GM10266 (cell line): ENCODE data around the gene HMX1.

ENCODE experiments used
- DNase-seq: peaks from one replicate; pipeline ENCODE4 v3.0.0; 2012; ENCODE audit errors: extremely low spot score
- CTCF ChIP-seq: IDR thresholded peaks from 2 replicates; pipeline ENCODE4 v1.5.1; 2012; ENCODE audit warnings: mild to moderate bottlenecking, low read depth; ENCODE audit not compliant: control insufficient read depth, insufficient read depth; ENCODE audit errors: missing control alignments

HMX1 gene

DNA sequence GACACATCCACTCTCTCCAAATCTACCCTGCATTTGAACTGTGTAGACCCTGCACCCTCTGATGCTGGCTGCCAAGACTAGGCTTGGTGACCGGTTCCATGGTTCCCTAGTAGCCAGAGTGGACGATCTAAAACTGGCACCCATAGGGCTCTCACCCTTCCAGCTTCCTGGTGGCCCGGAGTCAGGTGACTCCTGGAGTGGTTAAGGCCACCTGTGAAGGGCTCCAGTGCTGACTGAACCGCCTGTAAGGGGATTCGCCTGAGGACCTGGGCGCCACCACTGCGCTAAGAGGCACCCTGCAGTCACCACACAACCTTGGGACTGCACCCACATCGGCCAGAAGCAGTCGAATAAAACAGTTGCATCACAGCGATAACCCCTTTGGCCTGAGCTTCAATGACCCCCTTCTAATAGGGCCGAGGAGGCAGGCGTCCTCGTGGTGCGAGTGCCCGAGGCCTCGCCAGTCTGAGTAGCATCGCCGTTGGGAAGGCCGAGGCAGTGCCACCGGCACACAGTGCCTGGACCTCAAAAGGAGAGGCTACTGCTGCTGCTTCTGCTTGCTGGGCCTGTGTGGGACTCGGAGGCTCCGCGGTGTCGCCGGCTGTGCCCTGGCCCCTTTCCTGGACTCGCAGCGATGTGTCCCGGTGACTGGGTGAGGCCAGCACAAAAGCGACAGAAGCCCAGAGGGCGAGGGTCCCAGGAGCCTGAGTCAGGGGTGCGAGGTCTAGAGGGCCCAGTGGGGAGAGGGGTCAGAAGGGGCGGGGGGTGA is 6.5 kb downstream of the HMX1 start:
- TF ChIP-seq CTCF = no peak
- no peak for DNase-seq

DNA sequence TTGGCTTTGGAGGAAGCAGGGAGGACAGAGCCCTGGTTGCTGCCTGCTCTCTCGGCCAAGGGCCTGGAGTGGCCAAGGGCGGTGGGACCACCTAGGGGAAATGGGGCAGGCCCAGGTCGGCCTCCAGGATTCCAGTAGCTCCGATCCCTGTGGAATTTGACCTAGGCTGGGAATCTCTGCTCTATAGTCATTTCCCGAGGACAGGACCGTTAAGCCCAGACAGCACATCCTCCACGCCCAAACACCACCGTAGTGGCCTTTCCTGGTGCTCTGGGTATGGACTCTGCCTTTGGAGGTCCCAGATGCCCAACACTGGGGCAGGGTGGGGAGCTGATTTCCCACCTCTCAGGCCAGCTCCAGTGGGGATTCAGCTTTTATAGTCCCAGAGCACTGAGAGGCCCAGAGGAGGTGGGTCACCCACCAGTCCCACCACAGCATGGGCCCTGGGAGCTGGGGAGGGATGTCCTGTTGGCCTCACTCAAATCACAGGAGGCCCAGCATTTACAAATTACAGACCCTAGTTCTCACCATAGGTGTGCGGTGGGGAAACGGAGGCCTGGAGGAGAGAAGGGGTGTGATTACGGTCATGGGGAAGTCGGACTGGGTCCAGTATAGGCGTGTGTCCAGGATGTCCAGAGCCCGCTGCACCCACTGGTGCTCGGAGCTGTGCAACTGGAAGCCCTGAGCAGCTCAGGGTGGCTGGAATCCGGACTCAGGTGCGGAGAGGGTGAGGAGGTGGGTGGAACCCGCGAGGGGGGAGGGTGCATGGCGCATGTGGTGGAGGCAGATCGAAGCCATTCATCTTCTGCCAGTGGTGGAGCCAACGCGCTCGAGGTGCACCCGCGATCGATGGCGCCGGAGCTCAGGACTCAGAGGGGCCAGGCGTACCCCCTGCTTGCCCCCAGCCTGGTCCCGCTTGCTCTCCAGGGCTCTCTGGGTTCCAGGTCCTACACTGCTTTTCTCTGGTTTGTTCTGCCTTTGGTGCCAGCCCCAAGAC is 7.7 kb downstream of the HMX1 start:
- no peak for DNase-seq
- TF ChIP-seq CTCF = no peak

DNA sequence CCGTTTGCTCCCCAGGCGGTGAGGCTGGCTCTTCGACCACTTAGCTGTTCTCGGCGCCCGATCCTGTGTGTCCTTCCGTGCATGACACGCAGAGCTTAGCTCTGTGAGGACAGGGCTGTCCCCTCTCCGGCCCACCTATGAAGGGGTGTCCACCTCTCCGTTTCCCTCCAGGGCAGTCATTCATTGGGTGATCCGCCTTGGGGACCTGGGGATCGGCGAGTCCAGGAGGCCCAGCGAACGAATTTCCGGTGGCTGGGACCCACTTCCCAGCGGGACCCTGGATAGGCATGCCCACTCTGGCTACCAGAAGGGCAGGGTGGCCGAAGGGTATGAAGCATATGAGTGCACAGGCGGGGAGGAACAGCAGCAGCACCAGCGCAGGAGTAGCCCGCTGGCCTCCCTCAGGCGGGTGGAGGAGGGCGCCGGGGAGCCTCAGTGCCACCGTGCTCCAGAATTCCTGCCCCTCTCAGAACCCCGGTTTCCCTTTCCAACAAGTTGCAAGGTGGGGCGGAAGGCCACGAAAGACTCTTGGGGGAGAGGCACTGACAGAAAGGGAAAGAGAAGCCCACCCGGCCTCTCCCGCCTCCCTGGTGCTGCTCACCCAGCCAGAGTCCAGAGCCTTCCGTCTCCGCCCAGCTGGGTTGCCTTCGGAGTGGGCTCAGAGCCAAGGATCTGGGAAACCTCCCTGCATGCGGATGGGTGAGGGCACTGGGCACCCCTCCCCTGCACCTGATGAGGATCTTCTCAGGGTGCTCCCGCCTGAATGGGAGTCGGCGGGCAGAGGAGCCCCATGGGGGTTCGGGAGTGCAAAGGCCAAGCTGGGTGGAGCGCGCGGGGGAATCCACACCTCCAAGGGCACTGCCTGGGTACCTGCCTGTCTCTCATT is 8.6 kb downstream of the HMX1 start:
- no peak for TF ChIP-seq CTCF
- DNase-seq = no peak

DNA sequence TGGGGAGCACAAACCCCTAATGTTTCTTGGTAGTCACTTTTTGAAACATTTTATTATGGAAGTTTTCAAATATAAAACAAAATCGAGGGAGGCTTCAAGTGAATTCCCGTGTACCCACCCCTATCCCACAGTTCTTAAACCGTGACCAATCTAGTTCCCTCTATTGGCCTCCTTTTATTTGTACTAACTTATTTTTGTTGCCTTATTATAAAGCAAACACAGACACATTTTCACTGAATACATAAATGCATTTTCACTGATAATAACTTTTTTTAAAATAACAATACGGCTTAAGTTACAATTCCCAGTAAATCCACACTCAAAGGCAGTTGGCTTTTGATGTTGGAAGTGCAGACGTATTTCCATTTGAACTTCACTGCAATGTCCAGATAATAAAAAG is 9.3 kb downstream of the HMX1 start:
- no peak for DNase-seq
- TF ChIP-seq CTCF = no peak

DNA sequence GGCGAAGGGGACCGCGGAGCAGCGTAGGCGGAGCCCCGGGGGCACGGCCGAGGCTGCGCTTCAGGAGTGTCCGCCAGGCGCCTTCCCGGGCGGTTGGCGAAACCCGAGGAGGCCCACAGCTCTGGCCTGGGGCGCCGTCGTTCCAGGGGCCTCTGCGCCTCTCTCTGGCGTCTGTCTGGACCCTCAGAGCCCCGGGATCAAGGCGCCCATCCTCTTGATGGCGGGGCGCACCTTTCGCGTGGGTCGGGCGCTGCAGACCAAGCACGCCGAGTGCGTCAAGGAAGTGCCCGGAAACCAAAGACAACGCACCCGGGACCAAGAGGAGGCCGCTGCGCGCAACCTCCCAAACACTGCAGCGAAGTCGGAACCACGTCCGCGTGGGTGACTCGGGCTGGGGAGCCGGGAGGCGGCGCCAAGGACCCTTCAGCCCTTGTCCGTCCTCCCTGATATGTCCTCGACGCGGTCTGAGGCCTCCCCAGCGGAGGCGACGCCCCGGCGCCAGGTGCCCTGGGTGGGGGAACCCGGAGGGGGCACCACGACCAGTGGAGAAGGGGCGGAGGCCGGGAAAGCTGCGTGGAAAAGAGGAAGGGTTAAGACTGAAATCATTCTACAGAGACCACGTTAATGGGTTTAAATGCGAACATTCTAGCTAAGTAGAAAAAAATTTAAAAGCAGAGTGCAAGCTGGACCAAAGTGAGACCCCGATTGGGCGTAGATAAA is 9.9 kb downstream of the HMX1 start:
- no peak for DNase-seq
- no peak for TF ChIP-seq CTCF

GRCh38 chr4:8860892-8861575 is 10.6 kb downstream of the HMX1 start:
- no peak for TF ChIP-seq CTCF
- no peak for DNase-seq
